Effector CD8-positive, alpha-beta T cell (primary cell): Measurements from ENCODE around the gene RAB34.

ENCODE experiments used
- DNase-seq: peaks from one replicate; lab custom pipeline; 2025; lab: John Stamatoyannopoulos, UW

The RAB34 gene

DNA sequence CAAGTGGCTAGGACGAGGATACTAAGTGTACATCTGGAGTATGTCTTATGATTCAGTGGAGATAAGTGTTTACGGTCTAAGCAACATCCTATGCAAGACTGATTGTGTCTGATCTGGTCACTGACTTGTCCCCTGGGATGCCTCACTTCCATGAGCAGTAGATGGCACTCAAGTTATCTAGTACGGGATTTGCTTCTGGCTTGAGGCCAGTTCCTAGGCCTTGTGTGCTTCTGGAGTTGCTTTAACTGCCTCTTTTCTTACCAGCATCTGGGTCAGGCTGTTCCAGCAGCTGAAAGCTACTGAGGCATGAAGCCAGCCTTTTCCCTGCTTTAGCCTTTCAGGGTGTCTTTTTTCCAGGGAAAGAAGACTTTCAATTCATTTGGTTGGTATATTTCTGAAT, 32.7 kb downstream of the RAB34 start:
- DNase-seq = no peak

DNA sequence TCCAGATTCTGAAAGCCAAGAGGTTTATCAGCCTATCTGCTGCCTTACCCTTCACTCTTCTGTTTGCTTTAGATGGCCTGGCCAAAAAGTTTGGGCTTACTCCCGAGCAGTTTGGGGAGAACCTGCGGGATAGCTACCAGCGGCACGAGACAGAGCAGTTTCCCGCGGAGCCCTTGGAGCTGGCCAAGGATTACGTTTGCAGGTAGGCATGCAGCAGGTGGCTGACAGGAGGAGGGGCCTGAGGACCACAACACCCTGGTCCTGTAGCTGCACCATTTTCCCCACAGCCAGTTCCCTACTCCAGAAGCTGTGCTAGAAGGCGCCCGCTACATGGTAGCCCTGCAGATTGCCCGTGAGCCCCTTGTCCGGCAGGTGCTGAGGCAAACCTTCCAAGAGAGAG, 35.0 kb downstream of the RAB34 start:
- DNase-seq = no peak

DNA sequence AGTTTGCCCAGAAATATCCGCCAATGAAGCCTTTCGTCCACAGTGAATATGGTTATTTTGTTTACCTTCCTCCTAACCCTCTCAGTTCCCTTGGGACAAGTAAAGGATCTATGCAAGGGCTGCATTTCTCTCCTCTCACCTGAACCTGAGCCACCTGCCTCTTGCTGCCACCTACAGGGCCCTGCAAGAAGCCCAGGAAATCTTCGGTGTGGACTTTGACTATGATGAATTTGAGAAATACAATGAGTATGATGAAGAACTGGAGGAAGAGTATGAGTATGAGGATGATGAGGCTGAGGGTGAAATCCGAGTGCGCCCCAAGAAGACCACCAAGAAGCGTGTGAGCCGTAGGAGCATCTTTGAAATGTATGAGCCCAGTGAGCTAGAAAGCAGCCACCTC, 41.7 kb downstream of the RAB34 start:
- no peak for DNase-seq

DNA sequence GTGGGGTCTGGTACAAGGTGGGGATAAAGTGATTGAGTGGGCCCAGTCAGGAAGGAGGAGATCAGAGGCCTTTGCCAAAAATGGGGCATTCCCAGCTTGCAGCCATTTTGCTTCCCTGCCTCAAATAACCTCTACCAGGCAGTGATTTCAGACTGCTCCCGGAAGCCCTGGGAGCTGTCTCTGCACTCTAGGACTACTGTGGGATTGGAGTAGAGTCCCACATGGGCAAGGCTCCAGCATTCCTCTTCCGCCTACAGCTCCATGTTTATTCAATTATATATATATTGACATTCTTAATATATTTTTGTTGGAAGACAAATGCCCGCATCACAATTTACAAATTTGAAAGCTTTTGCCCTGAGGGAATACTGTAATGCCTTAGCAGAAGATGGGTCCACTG, 42.2 kb downstream of the RAB34 start:
- DNase-seq = no peak

DNA sequence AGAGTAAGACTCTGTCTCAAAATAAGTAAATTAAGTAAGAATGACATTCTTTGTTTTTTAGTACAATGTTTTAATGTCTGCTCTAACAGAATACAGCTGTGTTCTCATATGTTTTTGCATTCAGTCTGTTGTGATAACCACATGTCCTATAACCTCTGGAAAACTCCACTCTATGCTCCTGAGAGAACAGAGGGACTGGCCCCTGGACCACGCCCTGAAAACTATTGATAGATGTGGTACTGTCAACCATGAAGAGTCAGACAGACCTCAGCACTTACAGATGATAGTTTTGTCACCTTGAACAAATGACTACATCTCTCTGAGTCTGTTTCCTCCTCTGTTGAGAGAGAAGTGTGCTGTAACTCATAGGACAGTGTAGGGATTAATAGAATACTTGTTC, 47.8 kb downstream of the RAB34 start:
- no peak for DNase-seq

DNA sequence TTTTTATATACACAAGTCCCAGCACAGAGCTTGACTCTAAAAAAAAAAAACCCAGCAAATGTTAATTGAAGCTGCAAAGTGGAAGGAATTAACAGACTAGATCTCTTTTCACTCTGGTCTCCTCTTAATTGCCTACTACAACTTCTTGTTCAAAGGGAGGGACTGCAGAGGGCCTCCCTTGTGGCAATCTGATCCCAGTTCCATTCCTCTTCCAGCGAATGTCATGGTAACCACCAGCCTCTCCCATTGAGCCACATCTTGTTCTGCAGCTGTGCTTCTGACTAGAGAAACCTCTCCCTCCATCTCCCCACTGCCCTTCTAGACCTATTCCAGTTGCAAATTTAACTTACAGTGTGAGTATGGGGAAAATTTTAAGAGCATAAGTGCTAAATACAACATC, 49.8 kb downstream of the RAB34 start:
- DNase-seq = no peak

DNA sequence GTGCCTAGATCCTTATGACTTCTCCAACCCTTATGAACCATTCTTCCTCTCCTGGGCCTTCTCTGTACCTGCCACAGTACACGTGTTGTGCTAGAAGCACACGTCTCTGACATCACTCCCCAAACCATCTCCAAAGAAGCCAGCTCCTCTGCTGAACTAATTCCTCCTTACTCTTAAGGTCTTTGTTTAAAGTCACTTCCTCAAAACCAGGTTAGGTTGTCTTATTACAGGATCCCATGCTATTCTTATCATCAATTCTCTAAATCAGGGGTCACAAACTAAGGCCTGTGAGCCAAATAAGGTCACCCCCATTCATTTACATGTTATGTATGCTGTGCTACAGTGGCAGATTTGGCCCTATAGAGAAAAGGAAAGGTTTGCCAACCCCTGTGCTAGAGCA, 51.7 kb downstream of the RAB34 start:
- DNase-seq = no peak
